ENCODE measurements around the gene KDM3B.
A peak's percentile ranks its signal among the peaks of the same experiment; 100 is the strongest.
"Not testable (repeated sequence)": the region's sequence is repeated elsewhere in the genome, so short reads cannot be mapped to it uniquely, and the experiment has no call there.

Gene KDM3B

DNA sequence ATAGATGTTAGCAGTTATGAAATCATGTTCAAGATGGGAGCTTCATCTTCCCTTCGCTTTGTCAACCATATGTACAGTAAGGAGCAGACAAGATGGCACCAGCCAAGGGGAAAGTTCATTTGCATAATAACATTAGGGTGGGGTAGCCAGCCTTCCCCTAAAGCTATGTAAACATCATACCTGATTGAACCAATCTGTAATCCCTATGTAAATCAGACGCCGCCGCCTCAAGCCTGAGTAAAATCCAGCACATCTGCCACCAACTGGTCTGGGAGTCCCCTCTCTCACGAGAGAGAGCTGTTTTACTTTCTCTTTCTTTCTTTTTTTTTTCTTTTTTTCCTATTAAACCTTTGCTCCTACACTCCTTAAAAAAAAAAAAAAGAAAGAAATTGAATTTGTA lies 55.5 kb downstream of the KDM3B start:
- DNase-seq (ENCODE audit: low read depth), result no peak

DNA sequence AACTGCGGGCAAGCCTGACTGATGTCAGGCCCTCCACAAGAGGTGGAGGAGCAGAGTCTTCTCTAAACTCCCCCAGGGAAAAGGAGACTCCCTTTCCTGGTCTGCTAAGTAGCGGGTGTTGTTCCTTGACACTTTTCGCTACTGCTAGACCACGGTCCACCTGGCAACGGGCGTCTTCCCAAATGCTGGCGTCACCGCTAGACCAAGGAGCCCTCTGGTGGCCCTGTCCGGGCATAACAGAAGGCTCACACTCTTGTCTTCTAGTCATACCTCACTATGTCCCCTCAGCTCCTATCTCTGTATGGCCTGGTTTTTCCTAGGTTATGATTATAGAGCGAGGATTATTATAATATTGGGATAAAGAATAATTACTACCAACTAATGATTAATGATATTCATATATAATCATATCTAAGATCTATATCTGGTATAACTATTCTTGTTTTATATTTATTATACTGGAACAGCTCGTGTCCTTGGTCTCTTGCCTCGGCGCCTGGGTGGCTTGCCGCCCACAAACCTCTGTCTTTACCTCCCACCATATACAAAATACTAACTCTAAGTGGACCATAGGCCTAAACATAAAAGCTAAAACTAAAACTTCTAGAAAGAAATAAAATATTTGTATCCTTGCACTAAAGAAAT lies 58.6 kb downstream of the KDM3B start:
- DNase-seq (ENCODE audit: low read depth), result not testable (repeated sequence)

DNA sequence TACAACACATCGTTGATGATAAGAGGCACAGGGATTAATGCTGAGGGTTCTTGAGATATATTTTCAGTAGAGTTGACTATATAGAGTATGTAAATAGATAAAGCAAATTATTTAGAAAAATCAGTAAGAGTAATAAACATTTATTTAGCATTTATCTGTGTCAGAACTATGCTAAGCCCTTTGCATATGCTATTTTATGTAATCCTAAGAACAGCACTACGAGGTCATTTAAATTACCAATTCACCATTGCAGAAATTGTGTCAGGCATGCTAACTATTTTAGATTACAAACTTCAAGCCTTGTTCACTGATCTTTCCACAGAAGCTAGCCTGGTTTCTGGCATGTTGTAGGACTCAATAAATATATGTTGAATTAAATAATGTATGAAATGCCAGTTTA lies 66.0 kb downstream of the KDM3B start:
- DNase-seq (ENCODE audit: low read depth), result no peak

DNA sequence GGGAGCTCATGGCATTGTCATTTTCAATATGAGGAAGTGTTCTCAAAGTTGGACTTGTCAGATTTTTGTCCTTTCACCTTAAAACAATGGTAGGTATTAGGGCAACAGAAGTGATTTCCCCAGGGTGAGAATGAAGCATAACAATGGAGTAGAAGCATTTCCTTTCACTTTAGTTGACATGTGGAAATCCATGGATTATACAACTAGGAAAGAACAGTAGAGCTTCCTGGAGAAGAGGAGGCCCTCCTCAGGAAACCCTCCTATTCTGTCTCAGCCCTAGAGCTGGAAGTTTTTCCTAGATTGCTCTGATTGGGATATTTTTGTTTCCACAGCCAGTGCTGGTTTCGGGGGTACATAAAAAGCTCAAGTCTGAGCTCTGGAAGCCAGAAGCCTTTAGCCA lies 72.6 kb downstream of the KDM3B start:
- no peak for DNase-seq (ENCODE audit: low read depth)

DNA sequence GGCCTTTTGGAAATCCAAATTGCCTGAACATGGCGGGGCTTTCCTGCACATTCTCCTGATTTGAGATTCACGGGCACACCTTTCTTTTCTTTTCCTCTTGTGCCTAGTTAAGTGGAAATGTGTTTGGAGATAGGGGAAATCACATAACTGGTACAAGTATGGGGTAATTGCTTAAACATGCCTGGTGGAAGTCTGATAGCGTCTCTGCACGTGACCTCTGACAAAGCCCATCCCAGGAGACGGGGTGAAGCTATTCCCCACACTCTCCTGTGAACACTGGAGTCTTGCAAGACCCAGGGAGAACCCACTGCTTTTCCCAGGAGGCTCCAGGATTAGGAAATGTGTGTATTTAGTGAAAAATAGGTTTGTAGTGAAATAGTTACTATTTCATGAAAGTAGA lies 83.5 kb downstream of the KDM3B start:
- no peak for DNase-seq (ENCODE audit: low read depth)

DNA sequence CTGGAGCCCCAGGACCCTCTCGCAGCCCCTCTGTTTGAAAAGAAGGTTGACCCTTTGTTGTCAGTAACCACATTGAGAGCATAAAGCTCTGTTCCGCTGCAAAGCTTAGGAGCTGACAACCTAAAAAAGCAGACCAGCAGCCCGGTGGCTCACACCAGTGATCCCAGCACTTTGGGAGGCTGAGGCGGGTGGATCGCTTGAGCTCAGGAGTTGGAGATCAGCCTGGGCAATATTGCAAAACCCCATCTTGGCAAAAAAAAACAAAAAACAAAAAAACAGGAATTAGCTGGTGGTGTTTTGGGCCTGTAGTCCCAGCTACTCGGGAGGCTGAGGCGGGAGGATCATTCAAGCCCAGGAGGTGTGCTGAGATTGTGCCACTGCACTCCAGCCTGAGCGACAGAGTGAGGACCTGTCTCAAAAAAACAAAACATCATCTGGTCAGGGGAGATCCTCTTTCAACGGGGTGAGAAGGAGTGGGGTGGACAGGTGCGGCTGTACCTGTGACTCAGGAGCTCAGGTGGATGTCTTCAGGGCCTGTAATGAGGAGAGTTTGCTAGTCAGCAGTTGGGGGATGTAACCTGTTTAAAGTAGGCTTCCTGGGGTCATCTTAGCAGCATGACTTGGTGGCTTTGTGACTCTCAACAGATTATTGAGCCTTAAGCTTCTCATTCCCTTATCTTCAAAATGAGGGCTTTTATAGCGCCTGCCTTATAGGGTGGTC lies 85.7 kb downstream of the KDM3B start:
- DNase-seq (ENCODE audit: low read depth), result no peak

DNA sequence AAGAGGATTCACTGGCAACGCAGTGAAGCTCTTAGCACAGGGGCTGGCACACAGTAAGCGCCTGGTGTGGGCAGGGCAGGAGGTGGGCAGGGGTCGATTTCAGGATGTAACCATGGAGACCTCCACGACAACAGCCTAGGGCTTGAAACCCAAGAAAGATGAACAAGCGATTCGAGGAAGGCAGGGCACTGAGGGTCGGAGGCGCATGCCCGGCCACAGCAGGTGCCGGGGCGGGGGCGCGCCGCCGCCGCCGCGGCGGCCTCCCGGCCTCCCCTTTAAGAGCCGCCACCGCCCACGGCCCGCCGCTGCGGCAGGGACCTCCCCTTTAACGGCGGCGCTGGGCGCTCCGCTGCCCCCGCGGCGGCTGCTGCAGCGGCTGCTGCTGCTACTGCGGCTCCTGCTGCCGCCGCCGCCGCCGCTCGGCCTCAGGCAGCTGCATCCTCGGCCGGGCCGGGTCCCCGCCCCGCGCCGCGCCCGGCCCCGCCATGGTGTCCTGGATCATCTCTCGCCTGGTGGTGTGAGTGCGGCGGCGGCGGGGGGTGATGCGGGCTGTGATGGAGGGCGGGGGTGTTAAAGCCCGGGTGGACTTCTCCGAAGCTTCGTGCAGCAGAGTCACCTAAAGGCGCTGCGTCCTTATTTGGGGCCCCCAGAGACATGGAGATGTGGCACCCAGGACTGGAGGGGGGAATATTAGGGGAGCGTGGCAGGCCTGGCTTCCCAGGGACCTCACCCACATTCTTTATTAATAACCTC lies 86.4 kb downstream of the KDM3B start, which contains the start of gene REEP2:
TSS of gene REEP2 (plus strand) at position 334 of the 753 bp plus-strand sequence. CDS start at position 486, 152 bp downstream.
- DNase-seq (ENCODE audit: low read depth), result peak; percentile 56

DNA sequence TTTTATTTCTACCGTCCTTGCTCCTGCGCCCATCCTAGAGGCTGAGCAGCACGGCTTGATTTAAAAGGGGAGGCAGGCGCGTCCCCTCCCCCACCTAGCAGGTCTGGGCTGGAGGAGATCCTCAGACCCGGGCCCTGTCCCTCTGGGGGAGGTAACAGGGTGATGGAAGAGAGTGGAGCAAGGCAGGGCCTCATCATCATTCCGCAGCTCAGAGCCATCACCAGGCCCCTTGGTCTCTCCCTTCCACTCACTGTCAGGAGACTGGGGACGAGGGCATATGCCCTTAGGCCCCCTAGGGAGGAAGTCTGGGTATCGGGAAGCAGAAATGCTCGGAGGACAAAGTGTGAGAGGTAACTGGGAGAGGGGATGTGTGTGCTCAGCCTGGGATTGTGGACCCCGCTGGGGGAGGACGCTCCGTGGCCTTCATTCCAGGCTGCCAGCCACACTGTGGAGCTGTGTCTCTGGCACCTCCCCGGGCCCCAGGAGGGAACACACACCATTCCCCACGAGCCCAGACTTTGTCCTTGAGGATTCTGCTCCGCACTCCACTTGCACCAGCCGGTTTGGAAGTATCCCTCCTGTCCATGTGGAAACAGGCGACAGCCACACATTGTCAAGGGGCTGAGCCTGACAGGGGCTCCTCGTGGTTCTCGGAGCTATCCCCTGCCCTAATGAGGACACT lies 87.1 kb downstream of the KDM3B start:
- no peak for DNase-seq (ENCODE audit: low read depth)

DNA sequence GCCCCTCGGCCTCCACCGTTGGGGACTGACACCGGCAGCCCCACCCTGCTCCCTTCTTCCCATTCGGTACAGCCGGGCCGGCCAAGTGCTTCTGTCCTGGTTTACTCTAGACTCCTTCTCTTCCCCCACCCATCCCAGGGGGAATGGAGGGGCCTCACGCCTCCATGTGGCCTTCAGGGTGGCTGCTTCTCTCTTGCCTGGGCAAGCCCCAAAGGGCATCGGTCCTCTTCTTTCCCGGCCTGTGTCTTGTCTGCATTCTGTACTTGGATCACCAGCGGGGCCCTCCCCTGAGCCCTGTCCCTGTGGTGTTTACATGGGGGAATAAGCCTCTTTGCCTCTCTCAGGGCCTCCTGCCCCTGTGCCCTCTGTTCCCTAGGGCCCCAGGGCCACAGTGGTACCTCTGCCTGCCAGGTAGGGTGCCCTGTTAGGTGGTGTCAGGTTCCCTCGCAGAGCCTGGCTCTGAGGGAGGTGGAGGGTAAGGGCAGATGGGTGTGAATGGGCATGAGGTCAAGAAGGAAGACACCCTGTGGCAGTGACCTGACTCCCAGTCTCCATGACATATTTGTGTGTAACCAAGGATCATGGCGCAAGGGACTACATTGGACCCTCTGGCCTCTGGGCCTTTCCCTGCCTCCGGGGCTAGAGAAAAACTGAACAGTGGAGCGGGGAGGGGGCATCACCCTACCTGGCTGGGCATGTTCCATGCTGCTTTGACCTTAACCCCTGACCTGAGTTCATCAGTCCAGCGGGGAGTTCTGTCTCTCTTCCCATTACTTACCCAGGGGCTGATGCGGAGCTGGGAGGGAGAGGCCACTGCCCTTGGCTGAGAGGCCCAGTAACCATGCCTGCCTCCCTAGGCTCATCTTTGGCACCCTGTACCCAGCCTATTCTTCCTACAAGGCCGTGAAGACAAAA lies 87.9 kb downstream of the KDM3B start:
- no peak for DNase-seq (ENCODE audit: low read depth)

DNA sequence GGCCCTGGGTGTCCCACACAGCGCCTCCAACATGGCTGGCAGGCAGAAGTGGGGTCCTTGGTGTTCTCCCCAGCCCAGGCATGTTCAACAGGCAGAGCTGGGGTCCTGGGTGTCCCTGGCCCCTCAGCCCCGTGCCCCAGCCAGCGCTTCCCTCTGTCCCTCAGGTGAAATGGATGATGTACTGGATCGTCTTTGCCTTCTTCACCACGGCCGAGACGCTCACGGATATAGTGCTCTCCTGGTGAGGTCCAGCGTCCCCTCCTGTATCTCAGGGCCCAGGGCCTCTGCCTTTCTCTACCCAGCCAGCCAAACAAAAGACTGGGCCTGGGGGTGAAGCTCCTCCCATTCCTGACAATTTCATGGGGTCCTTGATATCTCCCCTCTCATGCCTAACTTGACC lies 88.7 kb downstream of the KDM3B start:
- no peak for DNase-seq (ENCODE audit: low read depth)

DNA sequence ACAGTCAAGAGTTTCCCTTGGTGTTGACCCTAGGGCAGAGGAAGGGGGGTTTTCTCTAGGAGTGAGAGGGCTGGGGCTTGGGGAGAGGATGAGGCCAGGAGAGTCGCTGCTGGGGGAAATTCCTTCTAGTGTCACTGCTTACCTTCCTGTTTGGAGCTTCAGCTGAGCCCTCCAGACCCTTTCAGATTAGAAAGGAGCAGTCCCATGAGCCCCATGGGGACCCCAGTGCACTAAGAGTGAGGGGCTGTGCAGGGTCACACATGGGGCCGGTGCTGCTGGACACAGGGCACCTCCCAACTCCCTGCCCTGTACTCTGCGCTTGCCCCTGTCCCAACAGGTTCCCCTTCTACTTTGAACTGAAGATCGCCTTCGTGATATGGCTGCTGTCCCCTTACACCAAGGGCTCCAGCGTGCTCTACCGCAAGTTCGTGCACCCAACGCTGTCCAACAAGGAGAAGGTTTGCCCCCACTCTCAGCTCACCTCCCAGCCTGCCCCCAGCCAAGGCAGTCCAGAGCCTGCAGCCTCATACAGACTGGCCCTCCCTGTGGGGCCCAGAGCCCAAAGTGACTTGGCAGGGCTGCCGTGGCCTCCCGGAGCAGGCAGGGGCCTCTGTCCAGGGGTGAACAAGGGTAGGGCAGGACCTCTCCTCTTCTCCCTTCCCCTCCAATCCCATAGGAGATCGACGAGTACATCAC lies 91.7 kb downstream of the KDM3B start:
- DNase-seq (ENCODE audit: low read depth), result no peak

DNA sequence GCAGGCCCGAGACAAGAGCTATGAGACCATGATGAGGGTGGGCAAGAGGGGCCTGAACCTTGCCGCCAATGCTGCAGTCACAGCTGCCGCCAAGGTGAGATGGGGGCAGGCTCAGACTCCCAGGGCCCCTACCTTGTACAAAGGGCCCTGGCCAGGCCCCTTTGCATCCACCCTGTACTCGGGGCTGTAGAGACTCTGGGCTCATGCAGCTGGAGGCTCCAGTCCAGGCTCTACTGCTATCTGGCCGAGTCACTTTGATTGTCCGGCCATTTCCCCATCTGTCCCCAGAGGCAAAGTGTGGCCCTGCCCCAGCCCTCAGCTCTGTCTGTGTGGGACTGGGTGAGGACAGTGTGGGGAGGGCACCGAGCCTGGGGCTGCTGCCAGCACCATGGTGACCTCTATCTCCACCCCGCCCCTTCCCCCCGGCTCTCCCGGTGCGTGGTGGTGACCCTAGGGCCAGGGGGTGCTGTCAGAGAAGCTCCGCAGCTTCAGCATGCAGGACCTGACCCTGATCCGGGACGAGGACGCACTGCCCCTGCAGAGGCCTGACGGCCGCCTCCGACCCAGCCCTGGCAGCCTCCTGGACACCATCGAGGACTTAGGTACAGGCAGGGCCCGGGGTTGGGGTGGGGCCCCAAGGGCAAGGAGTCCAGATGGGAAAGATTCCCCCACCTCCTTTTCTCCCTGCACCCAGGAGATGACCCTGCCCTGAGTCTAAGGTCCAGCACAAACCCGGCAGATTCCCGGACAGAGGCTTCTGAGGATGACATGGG lies 92.5 kb downstream of the KDM3B start:
- DNase-seq (ENCODE audit: low read depth), result no peak

DNA sequence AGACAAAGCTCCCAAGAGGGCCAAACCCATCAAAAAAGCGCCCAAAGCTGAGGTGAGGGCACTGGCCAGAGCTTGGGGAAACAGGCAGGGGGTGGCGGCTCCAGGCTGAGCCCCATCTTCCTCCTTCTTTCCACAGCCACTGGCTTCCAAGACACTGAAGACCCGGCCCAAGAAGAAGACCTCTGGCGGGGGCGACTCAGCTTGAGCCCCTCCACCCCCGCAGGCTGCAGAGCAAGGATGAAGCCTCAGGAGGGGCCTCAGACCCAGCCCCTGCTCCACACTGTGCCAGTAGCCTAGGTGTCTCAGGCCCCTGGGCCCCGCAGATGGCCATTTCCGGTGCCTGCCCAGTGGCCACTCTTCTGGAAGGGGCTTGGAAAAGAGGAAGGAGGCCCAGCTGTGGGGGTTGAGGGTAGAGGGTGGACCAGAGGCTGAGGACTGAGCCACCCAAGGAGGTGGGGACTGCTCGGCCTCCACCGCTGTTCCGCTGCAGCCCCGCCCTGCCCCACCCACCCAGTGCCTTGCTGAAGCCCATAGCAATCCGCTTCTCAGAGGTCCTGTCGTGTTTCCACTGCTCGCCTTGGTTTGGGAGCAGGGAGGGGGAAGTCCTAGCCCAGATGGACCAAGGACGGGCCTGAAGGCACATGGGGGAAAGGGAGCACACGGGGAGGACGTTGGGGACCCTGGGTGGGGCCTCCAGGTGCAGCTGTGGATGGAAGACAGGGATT lies 93.2 kb downstream of the KDM3B start:
- DNase-seq (ENCODE audit: low read depth), result no peak

DNA sequence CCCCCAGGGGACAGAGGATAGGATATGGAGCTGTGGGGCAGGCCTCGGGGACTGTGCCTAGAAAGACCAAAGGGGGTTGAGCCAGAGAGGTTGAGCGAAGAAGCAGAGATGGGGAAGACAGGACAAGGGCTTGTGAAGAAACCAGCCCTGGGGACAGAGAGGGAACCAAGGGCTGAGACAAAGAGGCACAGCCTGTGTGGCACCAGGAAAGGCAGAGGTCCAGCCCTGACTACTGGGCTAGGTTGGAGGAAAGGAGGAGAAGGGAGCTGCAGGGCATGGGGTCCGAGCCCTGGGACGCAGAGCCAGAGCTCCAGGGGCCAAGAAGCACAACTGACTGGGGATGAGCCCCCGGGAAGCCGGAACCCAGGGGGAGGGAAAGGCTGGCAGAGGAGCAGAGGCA lies 95.6 kb downstream of the KDM3B start:
- no peak for DNase-seq (ENCODE audit: low read depth)

DNA sequence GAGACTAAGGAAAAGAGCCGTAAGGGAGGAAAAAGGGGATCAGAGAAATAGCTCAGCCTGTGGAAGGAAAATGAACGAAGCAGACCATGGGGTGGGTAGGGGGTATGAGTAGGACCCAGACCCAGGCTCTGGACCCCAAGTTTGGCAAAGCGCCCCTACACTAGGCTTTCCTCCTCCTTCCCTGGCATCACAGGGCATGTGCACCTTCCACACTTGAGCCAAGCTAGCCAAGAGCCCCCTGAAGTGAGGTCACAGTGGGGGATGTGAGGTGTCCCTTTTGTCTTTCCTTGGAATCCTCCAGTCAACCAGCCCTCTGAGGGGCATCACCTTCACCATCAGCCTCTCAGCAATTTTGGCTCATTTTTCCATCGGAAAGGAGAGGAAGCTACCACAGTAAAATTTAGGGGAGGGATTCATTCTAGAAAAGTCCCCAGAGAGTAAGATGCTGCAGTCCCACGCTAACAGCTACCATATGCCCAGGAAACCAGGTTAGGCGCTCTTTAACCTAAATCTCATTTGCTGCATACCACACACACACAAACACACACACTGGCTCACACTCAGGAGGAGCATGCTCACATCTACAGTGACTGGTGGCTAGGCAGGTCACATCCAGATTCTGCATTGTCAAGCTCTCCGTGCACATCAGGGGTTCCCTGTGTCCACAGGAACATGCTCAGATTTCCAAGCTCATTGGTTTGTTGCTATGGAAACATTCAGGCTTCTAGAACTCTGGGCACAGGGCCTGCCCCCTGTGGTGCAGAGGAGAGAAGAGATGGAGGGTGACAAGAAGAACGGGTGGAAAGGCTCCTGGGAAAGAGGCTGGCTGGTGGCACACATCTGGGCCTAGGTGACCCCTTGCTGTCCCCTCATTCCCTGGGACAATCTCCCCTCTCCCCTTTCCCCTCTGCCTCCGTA lies 96.3 kb downstream of the KDM3B start:
- no peak for DNase-seq (ENCODE audit: low read depth)

DNA sequence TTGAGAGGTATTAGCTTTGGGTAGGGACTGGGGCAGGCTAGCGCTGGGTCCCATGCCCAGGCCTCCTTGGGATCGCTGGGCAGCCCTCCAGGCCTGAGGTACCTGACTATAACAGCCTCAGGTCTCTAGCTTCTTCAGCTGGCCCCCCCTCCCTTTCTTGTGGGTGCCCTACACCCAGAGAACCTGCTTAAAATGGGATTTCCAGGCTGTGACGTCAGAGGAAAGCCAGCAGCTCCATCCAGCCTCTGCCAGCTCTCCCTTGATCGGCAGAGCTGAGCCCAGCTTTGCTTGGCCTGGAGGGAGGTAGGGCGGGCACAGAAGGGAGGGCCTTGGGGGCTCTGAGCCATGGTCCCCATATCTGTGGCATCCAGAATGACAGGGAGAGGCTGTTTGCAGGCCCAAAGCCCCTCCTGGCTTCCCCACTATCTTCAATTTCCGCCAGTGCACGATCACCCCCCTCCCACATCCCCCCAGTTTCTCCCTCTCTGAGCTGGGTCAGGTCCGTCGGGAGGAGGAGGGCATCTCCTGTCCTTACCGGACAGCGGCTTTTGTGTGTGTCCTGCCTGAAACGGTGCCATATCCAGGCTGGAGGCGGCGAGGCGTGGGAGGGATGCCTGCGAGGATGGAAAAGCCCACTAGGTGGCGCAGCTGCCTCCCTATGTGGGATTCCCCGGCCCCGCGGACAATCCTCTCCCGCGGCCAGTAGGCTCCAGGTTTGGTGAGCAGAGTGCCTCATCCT lies 97.2 kb downstream of the KDM3B start:
- peak; percentile 71 for DNase-seq (ENCODE audit: low read depth)

DNA sequence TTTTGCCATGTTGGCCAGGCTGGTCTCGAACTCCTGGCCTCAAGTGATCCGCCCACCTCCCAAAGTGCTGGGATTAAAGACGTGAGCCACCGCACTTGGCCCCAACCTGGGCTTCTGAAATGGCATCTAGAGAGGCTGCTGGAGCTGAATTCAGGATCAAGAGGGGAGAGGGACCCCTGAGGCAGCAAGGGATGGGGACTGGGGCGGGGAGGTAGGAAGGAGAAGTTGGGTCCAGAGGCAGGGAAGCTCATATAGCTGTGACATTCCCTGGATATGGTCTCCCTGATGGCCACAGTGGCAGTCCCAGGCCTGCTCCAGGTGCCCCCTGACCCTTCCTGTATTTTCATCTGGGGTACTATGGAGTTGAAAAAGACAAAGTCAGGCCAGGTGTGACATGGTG lies 98.5 kb downstream of the KDM3B start:
- DNase-seq (ENCODE audit: low read depth), result no peak

DNA sequence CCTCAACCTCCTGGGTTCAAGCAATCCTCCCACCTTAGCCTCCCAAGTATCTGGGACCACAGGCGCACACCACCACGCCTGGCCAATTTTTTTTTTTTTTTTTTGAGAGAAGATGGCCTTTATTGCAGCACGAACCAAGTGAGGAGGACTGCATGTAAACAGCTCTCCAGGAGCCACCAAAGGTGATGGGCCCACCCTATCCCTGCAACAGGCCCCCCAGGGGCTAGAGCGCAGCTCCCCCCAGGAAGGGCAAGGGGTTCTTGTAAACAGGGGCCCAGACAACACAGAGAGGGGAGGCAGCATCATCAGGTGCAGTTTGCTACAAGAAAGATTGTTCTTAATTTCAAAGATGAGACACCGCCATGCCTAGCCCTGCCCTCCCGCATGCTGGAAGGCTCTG lies 100.2 kb downstream of the KDM3B start:
- no peak for DNase-seq (ENCODE audit: low read depth)

Measured in activated T-helper 9 cell treated with anti-CD3 and anti-CD28 coated beads, Interleukin-2, amount 50 U/mL, for 16 hours (primary cell).